ES-I3 (cell line): ENCODE data around the gene SNX7.

Experiments used
- H3K36me3 ChIP-seq: 2 replicates; pipeline ENCODE4 v1.6.1; 2013; ENCODE audit warnings: mild to moderate bottlenecking, low read length, control low read depth, moderate library complexity; ENCODE audit not compliant: insufficient read depth
- H3K4me1 ChIP-seq: 2 replicates; pipeline ENCODE4 v1.6.1; 2013; ENCODE audit warnings: mild to moderate bottlenecking, control low read depth, low read length; ENCODE audit not compliant: insufficient read depth
- H3K9ac ChIP-seq: 2 replicates; pipeline ENCODE4 v1.6.1; 2013; ENCODE audit warnings: low read depth, mild to moderate bottlenecking, low read length, moderate library complexity
- H3K9me3 ChIP-seq: 2 replicates; pipeline ENCODE4 v1.6.1; 2013; ENCODE audit warnings: mild to moderate bottlenecking, low read length, moderate library complexity; ENCODE audit not compliant: control insufficient read depth, insufficient read depth

SNX7 gene

GRCh38 chr1:98661544-98662355 lies at the start of gene SNX7:
TSS of gene SNX7 (plus strand) at chr1:98661721. CDS start at chr1:98661732, 11 bp downstream.
- peak within 1 kb of the TSS; percentile 94 for H3K9ac ChIP-seq
- H3K4me1 ChIP-seq = peaks cover 9% of the 10 kb centered on the region
- no peaks in the 10 kb centered on the region for H3K36me3 ChIP-seq
- no peaks in the 10 kb centered on the region for H3K9me3 ChIP-seq

DNA sequence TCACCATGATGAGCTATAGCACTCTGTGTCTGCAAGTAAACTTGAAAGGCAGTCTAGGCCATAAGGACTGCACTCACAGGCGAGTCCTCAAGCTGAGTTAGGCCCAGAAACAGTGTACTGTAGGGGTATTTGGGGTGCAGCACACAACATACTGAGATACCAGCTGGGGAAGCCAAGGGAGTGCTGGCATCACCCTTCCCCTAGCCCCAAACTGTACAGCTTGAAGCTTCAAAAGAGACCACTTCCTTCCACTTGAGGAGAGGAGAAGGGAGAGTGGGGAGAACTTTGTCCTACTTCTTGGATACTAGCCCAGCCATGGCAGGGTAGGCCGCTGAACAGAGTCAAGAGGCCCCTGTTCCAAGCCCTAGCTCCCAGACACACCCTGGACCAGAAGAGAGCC lies 24.2 kb upstream of the SNX7 start:
- Histone ChIP-seq H3K9ac (no peak overlapping the region), H3K9me3 (no peaks in the 10 kb centered on the region), H3K4me1 (no peaks in the 10 kb centered on the region), H3K36me3 (no peaks in the 10 kb centered on the region)

- no peaks in the 10 kb centered on the region for H3K36me3 ChIP-seq
- H3K9ac ChIP-seq = no peak overlapping the region
- H3K4me1 ChIP-seq = no peaks in the 10 kb centered on the region
- no peaks in the 10 kb centered on the region for H3K9me3 ChIP-seq
Measured at GRCh38 chr1:98638185-98638584, 23.3 kb upstream of the SNX7 start.

- no peak overlapping the region for H3K9ac ChIP-seq
- no peaks in the 10 kb centered on the region for H3K36me3 ChIP-seq
- no peaks in the 10 kb centered on the region for H3K4me1 ChIP-seq
- no peaks in the 10 kb centered on the region for H3K9me3 ChIP-seq
Measured at GRCh38 chr1:98644510-98644909, 17.0 kb upstream of the SNX7 start.

GRCh38 chr1:98651116-98651632 lies 10.3 kb upstream of the SNX7 start:
- Histone ChIP-seq H3K4me1 (no peaks in the 10 kb centered on the region), H3K9ac (no peak overlapping the region), H3K36me3 (no peaks in the 10 kb centered on the region), H3K9me3 (no peaks in the 10 kb centered on the region)

- no peak overlapping the region for H3K9ac ChIP-seq
- no peaks in the 10 kb centered on the region for H3K36me3 ChIP-seq
- no peaks in the 10 kb centered on the region for H3K4me1 ChIP-seq
- no peaks in the 10 kb centered on the region for H3K9me3 ChIP-seq
Measured at GRCh38 chr1:98653123-98653522, 8.4 kb upstream of the SNX7 start.

DNA sequence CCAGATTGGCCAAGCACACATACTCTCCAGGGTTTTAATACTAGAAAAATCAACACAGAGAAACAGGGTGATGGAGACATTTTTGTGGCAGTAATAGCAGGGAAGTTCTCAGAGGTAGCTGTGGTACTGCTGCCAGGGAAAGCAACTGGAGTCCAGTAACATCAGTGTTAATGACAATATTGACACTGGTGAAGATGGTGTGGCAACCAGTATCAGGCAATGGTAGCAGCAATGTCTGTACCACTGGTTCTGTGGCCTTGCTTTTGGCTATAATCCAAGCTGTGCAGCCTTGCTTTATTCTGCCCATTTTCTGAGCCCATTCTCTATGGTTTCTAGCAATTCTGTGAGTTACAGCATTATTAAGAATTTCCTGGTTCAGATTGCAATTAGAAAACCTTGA lies 1.6 kb upstream of the SNX7 start:
- Histone ChIP-seq H3K9me3 (no peaks in the 10 kb centered on the region), H3K4me1 (peaks cover 9% of the 10 kb centered on the region), H3K9ac (no peak overlapping the region), H3K36me3 (no peaks in the 10 kb centered on the region)

DNA sequence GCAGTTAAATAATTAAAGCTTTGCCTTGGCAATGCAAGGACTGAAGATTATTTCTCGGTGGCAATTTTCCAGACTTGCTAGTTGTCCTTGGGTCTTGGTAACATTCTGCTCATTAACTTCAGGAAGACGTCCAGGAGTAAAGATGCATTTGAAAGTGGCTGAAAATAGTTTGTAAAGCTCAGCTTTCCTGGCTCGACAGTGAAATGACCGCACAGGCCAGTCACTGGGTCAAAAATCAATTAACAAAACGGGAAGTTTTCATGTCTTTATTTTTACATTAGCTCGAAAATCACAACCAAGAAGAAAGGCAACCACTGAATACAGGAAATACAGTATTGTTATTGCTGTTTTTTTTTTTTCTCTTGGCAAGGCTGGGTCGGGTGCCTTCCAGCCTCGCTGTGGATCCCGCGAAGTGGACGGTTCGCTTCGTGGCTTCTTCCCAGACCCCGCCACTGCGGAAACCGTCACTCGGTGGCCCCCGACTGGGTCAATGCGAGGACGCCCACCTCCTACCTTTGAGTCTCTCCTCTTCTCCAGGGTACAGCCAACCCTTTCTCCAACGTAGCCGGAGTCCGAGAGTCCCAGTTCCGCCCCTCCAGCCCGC lies 479 bp upstream of the SNX7 start:
- H3K9ac ChIP-seq = peak overlapping the region; percentile 94
- no peaks in the 10 kb centered on the region for H3K9me3 ChIP-seq
- peaks cover 9% of the 10 kb centered on the region for H3K4me1 ChIP-seq
- H3K36me3 ChIP-seq = no peaks in the 10 kb centered on the region

DNA sequence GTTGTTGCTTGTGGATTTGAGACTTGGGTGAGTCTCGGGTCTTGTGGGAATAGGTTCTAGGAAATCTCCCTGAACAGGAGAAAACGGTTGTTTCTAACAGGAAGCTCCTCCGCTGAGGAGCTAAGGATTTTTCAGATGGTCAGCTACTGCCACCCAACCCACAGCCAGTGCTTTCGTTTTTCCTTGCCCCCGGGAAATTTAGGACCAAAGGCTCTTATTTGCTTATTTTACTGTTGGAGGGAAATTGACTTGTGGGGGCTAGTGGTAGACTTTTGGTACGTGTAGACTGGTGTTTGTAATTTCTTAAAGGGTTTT lies 792 bp downstream of the SNX7 start:
- Histone ChIP-seq H3K9ac (peak overlapping the region; percentile 94), H3K4me1 (peaks cover 9% of the 10 kb centered on the region), H3K36me3 (no peaks in the 10 kb centered on the region), H3K9me3 (no peaks in the 10 kb centered on the region)

GRCh38 chr1:98668733-98669132 lies 7.2 kb downstream of the SNX7 start:
- H3K9me3 ChIP-seq = no peaks in the 10 kb centered on the region
- no peak overlapping the region for H3K9ac ChIP-seq
- no peaks in the 10 kb centered on the region for H3K36me3 ChIP-seq
- peaks cover under 1% of the 10 kb centered on the region; the same call in 1 of the 2 replicates for H3K4me1 ChIP-seq

GRCh38 chr1:98669355-98670296 lies 8.1 kb downstream of the SNX7 start:
- no peaks in the 10 kb centered on the region for H3K36me3 ChIP-seq
- H3K9me3 ChIP-seq = no peaks in the 10 kb centered on the region
- no peak overlapping the region for H3K9ac ChIP-seq
- H3K4me1 ChIP-seq = no peaks in the 10 kb centered on the region

DNA sequence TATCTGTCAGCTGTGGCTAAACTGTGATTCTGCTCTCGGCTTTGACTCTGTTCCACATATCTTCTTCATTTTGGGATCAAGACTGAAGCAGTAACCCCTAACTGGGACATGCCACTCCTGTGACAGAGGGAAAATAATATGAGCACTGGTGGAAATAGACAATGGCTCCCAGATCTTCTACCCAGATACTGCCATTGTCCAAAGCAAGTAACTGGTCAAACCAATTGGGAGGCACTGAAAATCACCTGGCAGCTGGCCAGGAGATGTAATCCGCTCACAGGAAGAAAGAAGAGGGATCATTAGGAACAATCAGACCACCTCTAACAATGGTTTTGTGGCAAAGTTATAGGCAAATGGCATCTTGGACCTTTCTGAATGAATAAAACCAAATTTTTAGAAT lies 10.7 kb downstream of the SNX7 start:
- Histone ChIP-seq H3K36me3 (no peaks in the 10 kb centered on the region), H3K9ac (no peak overlapping the region), H3K4me1 (no peaks in the 10 kb centered on the region), H3K9me3 (no peaks in the 10 kb centered on the region)

GRCh38 chr1:98674075-98674781 lies 12.7 kb downstream of the SNX7 start:
- no peaks in the 10 kb centered on the region for H3K4me1 ChIP-seq
- H3K9ac ChIP-seq = no peak overlapping the region
- no peaks in the 10 kb centered on the region for H3K9me3 ChIP-seq
- no peaks in the 10 kb centered on the region for H3K36me3 ChIP-seq

- no peak overlapping the region for H3K9ac ChIP-seq
- H3K4me1 ChIP-seq = no peaks in the 10 kb centered on the region
- H3K9me3 ChIP-seq = no peaks in the 10 kb centered on the region
- H3K36me3 ChIP-seq = no peaks in the 10 kb centered on the region
Measured at GRCh38 chr1:98675282-98675681, 13.8 kb downstream of the SNX7 start.
